Left lobe of liver (tissue), 2 donors: Measurements from ENCODE around the gene SRSF1. TPM values are rescaled to one million over a fixed set of nuclear protein-coding genes. Genes with fewer than 3 reads are reported as not detected.

Source experiments
- ATAC-seq: fragments of 200-7000 bp; cut with Tn5 transposase; one replicate; pipeline ENCODE4 v1.9.1; 2020; ENCODE audit warnings: mild to moderate bottlenecking, moderate library complexity
- DNase-seq: peaks from one replicate; pipeline ENCODE4 v3.0.0-alpha.2; 2020; ENCODE audit warnings: low spot score
- total RNA-seq: library from RNA; stranded (reverse); gene quantifications from one replicate; pipeline ENCODE4 v1.2.1, GENCODE V29; 2021
- donor health status: DM: no; HTN: no; CAD: no; lungs with moderate emphysema.
- donor health status: DM: no; HTN: yes; CAD: no.

The SRSF1 gene
- total RNA-seq, 1 donor from 2014 or later, result 81.6 TPM

- DNase-seq, result no peak
- no peak for ATAC-seq
These were observed 12.5 kb upstream of the SRSF1 start for GRCh38 chr17:58019521-58019920.

DNA sequence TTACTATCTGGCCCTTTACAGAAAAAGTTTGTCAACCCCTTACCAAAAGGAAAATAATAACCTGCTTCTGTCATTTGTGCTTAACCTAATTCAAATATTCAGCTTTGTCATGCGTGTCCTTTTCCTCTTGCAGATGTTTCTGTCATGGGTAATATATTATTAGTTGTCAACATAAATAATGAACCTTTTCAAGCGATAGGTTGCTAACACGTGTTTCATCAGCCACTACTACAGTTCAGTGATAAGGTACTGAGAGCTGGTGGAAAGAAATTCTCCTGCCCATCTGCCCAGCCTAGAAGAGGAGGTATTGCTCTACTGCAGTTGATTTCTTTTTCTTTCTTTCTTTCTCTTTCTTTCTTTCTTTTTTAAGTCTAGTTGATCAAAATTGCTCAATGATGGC, 12.0 kb upstream of the SRSF1 start:
- no peak for DNase-seq
- ATAC-seq, result no peak

GRCh38 chr17:58010067-58010799, 3.2 kb upstream of the SRSF1 start:
- ATAC-seq (no peak), DNase-seq (no peak)

- ATAC-seq (no peak), DNase-seq (no peak)
These were observed 998 bp upstream of the SRSF1 start for GRCh38 chr17:58007781-58008706.

DNA sequence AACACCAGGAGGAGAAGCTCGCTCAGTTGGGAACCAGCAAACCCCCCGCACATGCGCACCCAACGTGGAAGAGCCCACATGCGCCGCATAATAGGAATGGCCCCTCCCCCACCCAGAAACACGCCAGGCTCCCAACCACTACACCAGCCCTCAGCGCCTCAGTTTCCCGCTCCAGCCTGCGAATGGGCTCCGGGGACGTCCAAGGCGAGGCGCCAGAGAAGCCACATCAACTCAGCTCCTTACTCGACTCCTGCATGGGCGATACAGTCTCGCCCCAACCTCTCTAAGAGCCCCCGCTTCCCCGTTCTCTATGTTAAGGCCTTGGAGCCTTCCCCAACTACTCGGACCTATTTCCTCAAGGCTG, 504 bp downstream of the SRSF1 start:
- peak; percentile 73 for DNase-seq
- ATAC-seq, result peak; percentile 71

- DNase-seq, result no peak
- ATAC-seq, result no peak
These were observed 1.1 kb downstream of the SRSF1 start for GRCh38 chr17:58005728-58006559.

- no peak for ATAC-seq
- DNase-seq, result no peak
These were observed 1.9 kb downstream of the SRSF1 start for GRCh38 chr17:58005031-58005727.

- no peak for DNase-seq
- no peak for ATAC-seq
These were observed 3.0 kb downstream of the SRSF1 start for GRCh38 chr17:58004060-58004459.

DNA sequence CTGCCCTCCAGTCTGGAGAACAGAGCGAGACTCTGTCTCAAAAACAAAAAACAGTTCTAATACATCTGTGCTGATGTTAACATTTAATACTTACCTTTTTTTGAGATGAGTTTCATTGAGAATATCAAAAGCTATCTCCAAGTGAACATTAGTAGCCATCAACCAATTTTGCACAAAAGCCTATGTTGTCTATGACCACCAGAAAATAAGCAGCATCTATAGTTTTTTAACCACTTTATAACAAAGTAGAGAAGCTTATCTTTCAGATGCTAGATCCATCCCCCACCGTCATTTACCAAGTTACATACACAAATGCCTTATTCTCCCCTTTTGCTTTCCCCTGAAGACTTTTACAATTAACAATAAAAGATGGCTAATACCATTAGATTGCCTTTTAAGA, 4.1 kb downstream of the SRSF1 start:
- ATAC-seq (no peak), DNase-seq (no peak)

DNA sequence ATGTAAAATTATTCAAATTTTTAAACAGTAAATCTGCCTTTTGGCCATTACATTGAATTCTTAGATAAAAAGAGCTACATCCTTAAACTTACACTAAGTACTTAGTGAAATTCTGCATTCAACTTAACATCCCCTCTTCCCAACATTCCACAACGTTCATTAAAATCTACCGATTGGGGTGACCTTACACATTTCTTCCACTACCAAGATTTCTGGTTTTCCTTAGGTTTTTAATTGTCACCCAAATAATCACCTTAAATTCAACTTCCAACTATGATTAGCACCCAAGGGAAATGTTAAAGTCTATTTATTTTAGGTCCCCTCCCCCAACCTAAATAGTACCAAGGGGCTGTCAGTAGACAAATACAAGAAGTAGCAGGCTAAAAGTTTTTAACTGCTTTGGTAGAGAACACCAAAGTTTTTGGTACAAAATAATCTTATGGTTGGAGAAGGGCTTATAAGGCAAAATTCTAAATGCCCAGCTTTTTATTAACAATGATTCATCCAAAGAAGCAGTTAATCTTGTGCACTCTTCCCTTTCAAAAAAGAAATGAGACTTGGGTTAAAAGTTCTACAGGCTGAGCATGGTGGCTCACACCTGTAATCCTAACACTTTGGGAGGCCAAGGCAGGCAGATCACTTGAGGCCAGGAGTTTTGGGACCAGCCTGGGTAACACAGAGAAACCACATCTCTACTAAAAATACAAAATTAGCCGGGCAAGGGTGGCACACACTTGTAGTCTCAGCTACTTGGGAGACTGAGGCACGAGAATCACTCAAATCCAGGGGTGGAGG, 4.7 kb downstream of the SRSF1 start:
- ATAC-seq, result no peak

DNA sequence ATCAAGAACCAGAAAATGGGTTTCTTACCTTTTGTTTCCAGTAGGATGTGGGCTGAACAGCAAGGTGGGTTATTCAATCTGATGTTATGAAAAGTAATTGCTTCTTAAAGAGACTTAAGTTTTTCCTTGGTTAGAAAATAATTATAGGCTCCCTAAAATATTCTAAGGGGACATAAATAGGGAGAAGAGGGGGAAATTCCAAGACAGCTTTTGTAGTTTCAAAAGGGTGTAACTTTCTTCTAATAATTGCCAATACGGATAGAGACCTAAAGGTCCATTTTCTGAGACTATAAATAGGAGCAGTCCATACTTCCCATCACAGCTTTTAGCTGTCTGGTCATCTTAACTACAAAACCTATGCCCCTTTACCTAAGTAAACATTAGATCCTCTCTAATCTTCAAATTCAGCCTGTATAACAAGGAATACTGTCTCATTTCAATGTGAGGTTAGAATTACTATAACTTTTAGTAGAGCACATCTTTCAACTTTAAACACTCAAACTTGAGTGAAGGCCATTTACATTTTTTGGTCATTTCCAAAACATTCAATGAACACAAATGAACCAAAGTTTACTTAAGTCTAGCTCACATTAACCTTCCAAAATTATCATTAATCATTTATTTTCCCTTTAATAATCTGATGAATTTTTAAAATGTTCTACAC, 5.5 kb downstream of the SRSF1 start:
- ATAC-seq (no peak), DNase-seq (no peak)

More for the DNA sequence above, 4.7 kb downstream of the SRSF1 start:
- no peak for DNase-seq

- DNase-seq (no peak), ATAC-seq (peak; percentile 76)
These were observed 7.5 kb downstream of the SRSF1 start for GRCh38 chr17:57999496-58000017.

- no peak for DNase-seq
- ATAC-seq, result no peak
These were observed 8.0 kb downstream of the SRSF1 start for GRCh38 chr17:57999010-57999495.

DNA sequence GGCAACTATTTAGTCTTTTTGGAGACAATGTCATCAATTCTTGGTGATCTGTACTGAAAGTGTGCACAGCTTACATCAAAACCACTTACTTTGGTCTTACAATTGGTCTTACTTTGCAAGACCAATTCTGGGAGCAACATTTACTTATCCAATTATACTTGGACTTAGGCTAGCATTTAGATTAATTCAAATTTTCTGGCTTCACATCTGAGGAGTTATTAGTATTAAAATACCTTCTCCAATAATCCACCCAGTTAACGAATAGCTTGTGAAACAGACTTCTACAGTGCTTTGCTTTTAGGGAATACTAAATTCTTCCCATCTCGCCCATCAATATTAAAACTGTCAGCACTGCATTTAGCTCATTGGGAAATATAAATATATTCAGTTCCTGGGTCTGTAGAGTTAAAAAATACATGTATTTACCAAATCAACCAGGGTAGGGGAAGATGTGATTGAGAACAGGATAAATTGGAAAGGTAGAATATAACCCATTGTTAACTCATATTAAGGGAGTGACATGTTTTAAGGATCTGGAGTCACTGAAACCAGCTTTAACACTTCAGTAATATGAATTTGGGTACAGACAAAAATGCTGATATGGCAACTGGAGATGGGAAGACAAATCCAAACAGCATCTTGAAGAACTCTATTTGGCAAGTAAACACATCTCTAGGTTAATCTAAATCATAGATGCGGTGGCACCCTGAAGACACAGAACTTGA, 9.8 kb downstream of the SRSF1 start:
- ATAC-seq, result no peak
- no peak for DNase-seq

DNA sequence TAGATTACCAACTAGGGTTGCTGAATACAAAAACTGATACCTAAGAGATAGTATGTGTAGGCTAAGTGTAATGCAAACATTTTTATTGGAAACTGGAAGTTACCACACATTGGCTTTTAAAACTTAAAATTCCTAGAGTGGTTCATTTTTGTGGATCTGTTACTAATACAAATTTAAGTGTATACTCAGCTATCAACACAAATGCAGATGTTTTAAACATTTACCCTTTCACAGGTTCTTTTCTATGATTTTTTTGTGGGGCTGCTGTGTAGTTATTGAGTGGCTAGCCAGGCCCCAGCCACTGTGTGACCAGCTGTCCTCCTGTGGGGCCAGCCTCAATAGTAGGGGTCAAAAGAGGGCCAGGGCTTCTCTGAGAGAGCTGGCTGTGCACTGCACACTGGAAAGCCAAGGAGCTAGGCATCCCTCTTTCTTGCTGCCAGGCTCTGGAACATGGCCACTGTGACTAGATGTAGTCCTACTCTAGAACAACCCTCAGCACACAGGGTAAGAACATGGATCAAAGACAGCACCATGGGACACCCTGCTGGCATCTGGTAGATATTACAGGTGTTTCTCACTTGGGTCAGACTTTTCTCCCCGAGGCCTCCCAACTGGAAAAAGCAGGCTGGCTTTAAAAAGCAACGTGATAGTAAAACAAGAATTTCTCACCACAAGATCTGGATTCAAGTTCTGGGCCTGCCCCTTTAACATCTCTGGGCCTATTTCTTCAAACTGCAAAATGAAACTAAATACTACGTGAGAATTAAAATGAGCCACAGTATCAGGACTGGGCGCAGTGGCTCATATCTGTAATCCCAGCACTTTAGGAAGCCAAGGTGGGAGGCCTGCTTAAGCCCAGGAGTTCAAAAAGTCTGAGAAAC, 11.7 kb downstream of the SRSF1 start:
- ATAC-seq (peak; percentile 95), DNase-seq (peak; percentile 61)

DNA sequence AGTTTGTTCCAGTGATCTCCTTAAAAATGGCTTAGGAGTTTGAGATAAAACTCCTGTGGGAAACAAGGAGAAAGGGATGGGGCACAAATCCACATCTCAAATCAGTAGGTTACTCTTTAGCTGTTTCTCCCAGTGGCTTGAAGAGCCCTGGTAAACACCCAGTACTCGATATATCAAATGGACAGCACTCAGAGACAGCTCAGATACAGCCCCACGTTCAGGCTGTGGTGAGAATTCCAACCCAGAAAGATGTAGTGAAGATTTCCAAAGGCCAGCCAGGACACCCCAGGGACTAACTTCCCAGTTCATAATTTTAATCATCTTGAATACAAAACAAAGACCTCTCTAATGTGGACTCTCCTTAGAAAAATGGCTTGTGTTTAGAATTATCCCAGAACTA, 12.6 kb downstream of the SRSF1 start:
- no peak for DNase-seq
- no peak for ATAC-seq
